Mammary epithelial cell (primary cell): Measurements from ENCODE around the gene TBATA.

Experiments used
- CTCF ChIP-seq, 2 donors: IDR thresholded peaks in 1 of 2; conservative IDR thresholded peaks in 1 of 2; 2 replicates each; pipeline ENCODE4 v1.5.1; 2011 to 2012; ENCODE audit warnings: inconsistent platforms in 2 of 2, low read length in 2 of 2, mild to moderate bottlenecking in 2 of 2, control low read depth in 1 of 2, low read depth in 1 of 2; ENCODE audit not compliant: insufficient read depth in 1 of 2; ENCODE audit errors: extremely low read depth in 1 of 2
- EZH2 ChIP-seq: IDR thresholded peaks from 2 replicates; pipeline ENCODE4 v1.6.1; 2012; ENCODE audit warnings: low read length, inconsistent platforms, borderline replicate concordance

- no peak for TF ChIP-seq CTCF (conservative IDR thresholded peaks at IDR 0.05 in 1 of 2, IDR thresholded peaks at IDR 0.05 in 1 of 2; ENCODE audit: extremely low read depth in 1 of 2, insufficient read depth in 1 of 2, low read depth in 1 of 2, low read length in 2 of 2)
- no peak for TF ChIP-seq EZH2
Observed at GRCh38 chr10:70730955-70731354, 54.2 kb downstream of the TBATA start.
